KMS-11 (cell line): ENCODE measurements around the gene TBC1D1.

ENCODE experiments used
- H2AFZ ChIP-seq: fragments of 200-600 bp; sonication (generic); 2 replicates; pipeline ENCODE4 v1.6.1; 2016; ENCODE audit warnings: antibody characterized with exemption, mixed run types, low read depth
- H3K27ac ChIP-seq: fragments of 200-600 bp; sonication (generic); 2 replicates; pipeline ENCODE4 v1.6.1; 2016; ENCODE audit warnings: mild to moderate bottlenecking, mixed run types
- H3K27me3 ChIP-seq: fragments of 200-600 bp; sonication (generic); 2 replicates; pipeline ENCODE4 v1.6.1; 2017; ENCODE audit warnings: mild to moderate bottlenecking, low read depth, mixed run types, moderate library complexity; ENCODE audit not compliant: insufficient read depth
- H3K36me3 ChIP-seq: fragments of 200-600 bp; sonication (generic); 2 replicates; pipeline ENCODE4 v1.6.1; 2017; ENCODE audit warnings: mild to moderate bottlenecking, mixed run types; ENCODE audit not compliant: insufficient read depth
- H3K4me1 ChIP-seq: fragments of 200-600 bp; sonication (generic); 2 replicates; pipeline ENCODE4 v1.6.1; 2016; ENCODE audit warnings: mild to moderate bottlenecking, low read depth, mixed run types; ENCODE audit not compliant: poor library complexity, severe bottlenecking
- H3K4me2 ChIP-seq: fragments of 200-600 bp; sonication (generic); 2 replicates; pipeline ENCODE4 v1.7.0; 2016; ENCODE audit warnings: mild to moderate bottlenecking, mixed run types
- H3K4me3 ChIP-seq: fragments of 200-600 bp; sonication (generic); IDR thresholded peaks from 2 replicates; pipeline ENCODE4 v1.6.1; 2017; ENCODE audit warnings: low read depth, low read length, mixed read lengths; ENCODE audit not compliant: insufficient read depth
- H3K79me2 ChIP-seq: fragments of 200-600 bp; sonication (generic); 2 replicates; pipeline ENCODE4 v1.6.1; 2016; ENCODE audit warnings: low read depth, mixed run types; ENCODE audit not compliant: insufficient read depth
- H3K9ac ChIP-seq: fragments of 200-600 bp; sonication (generic); 2 replicates; pipeline ENCODE4 v1.6.1; 2016; ENCODE audit warnings: mild to moderate bottlenecking, mixed run types
- H4K20me1 ChIP-seq: fragments of 200-600 bp; sonication (generic); 2 replicates; pipeline ENCODE4 v1.6.1; 2016; ENCODE audit warnings: mild to moderate bottlenecking, mixed run types; ENCODE audit not compliant: insufficient read depth
- CTCF ChIP-seq: fragments of 200-600 bp; sonication (generic); conservative IDR thresholded peaks from 2 replicates; pipeline ENCODE4 v1.6.1; 2017; ENCODE audit warnings: low read depth, mild to moderate bottlenecking, antibody characterized with exemption, low read length, moderate library complexity, mixed read lengths

The TBC1D1 gene

DNA sequence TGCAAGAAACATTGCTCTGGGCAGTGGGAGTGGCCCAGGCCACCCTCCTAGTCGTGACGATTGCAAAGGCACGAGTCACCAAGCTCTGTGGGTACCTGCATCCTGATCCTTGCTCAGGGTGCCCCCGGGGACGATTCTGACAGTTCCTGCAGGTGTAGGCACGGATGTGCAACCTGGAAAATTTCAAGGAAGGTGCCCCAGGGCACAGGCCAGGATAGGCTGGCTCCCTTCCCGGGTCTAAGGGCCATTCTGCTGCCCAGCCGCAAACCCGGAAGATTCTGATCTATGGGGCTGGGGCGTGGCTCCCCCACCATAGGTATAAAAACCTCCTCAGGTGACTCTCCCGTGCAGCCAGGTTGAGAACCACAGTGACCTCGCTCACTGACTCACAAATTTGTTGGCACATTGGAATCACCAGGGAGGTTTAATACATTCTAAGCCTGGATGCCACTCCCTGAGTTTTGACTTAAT is 297.8 kb downstream of the TBC1D1 start:
- H3K4me1 ChIP-seq, result no peaks in the 10 kb centered on the region
- H2AFZ ChIP-seq, result no peak overlapping the region
- no peak overlapping the region for H3K4me3 ChIP-seq
- no peak overlapping the region for H3K9ac ChIP-seq
- no peaks in the 10 kb centered on the region for H3K27me3 ChIP-seq
- H3K4me2 ChIP-seq, result no peak overlapping the region
- no peak for TF ChIP-seq CTCF
- no peaks in the 10 kb centered on the region for H4K20me1 ChIP-seq
- H3K27ac ChIP-seq, result no peak overlapping the region
- no peaks in the 10 kb centered on the region for H3K79me2 ChIP-seq
- no peaks in the 10 kb centered on the region for H3K36me3 ChIP-seq
